Measurements from ENCODE around the gene KIF22.
"Not testable (repeated sequence)": the region's sequence is repeated elsewhere in the genome, so short reads cannot be mapped to it uniquely, and the experiment has no call there.

KIF22 gene

GRCh38 chr16:29784901-29785500 lies 5.5 kb upstream of the KIF22 start:
- no peak for TF ChIP-seq CTCF (conservative IDR thresholded peaks at IDR 0.05; ENCODE audit: low read depth, low read length)
- Histone ChIP-seq H4K20me1 (ENCODE audit: insufficient read depth) (no peaks in the 10 kb centered on the region), H3K4me3 (IDR thresholded peaks at IDR 0.05; ENCODE audit: insufficient read depth, low read depth, low read length) (no peak overlapping the region), H3K4me2 (no peak overlapping the region), H3K4me1 (ENCODE audit: low read depth, poor library complexity, severe bottlenecking) (no peaks in the 10 kb centered on the region), H3K9ac (no peak overlapping the region), H2AFZ (ENCODE audit: low read depth) (no peak overlapping the region), H3K27me3 (ENCODE audit: insufficient read depth, low read depth) (no peaks in the 10 kb centered on the region), H3K79me2 (ENCODE audit: insufficient read depth, low read depth) (no peaks in the 10 kb centered on the region), H3K27ac (no peak overlapping the region), H3K36me3 (ENCODE audit: insufficient read depth) (no peaks in the 10 kb centered on the region)

GRCh38 chr16:29787155-29787554 lies 3.4 kb upstream of the KIF22 start:
- H3K79me2 ChIP-seq (ENCODE audit: insufficient read depth, low read depth): peaks cover 16% of the 10 kb centered on the region
- not testable (repeated sequence) for H3K27me3 ChIP-seq (ENCODE audit: insufficient read depth, low read depth); H3K36me3 ChIP-seq (ENCODE audit: insufficient read depth); H3K4me2 ChIP-seq; H2AFZ ChIP-seq (ENCODE audit: low read depth); H4K20me1 ChIP-seq (ENCODE audit: insufficient read depth); H3K9ac ChIP-seq; H3K27ac ChIP-seq; H3K4me3 ChIP-seq (IDR thresholded peaks at IDR 0.05; ENCODE audit: insufficient read depth, low read depth, low read length); H3K4me1 ChIP-seq (ENCODE audit: low read depth, poor library complexity, severe bottlenecking)

- peaks cover 18% of the 10 kb centered on the region for H3K4me1 ChIP-seq (ENCODE audit: low read depth, poor library complexity, severe bottlenecking)
- peak overlapping the region; percentile 55 for H3K27ac ChIP-seq
- H3K4me2 ChIP-seq: peak overlapping the region; percentile 43; the same call in 1 of the 2 replicates
- no peaks in the 10 kb centered on the region for H3K36me3 ChIP-seq (ENCODE audit: insufficient read depth)
- H3K9ac ChIP-seq: peak overlapping the region; percentile 39; the same call in 1 of the 2 replicates
- H3K79me2 ChIP-seq (ENCODE audit: insufficient read depth, low read depth): peaks cover 43% of the 10 kb centered on the region
- H3K4me3 ChIP-seq (IDR thresholded peaks at IDR 0.05; ENCODE audit: insufficient read depth, low read depth, low read length): no peak overlapping the region
- no peak for TF ChIP-seq CTCF (conservative IDR thresholded peaks at IDR 0.05; ENCODE audit: low read depth, low read length)
- no peaks in the 10 kb centered on the region for H4K20me1 ChIP-seq (ENCODE audit: insufficient read depth)
- peak overlapping the region; percentile 88 for H2AFZ ChIP-seq (ENCODE audit: low read depth)
- H3K27me3 ChIP-seq (ENCODE audit: insufficient read depth, low read depth): no peaks in the 10 kb centered on the region
Observed at GRCh38 chr16:29789775-29790182, 772 bp upstream of the KIF22 start.

- Histone ChIP-seq H3K27ac (peak overlapping the region; percentile 55), H3K4me1 (ENCODE audit: low read depth, poor library complexity, severe bottlenecking) (peaks cover 18% of the 10 kb centered on the region), H2AFZ (ENCODE audit: low read depth) (peak overlapping the region; percentile 88), H3K27me3 (ENCODE audit: insufficient read depth, low read depth) (no peaks in the 10 kb centered on the region), H3K4me3 (IDR thresholded peaks at IDR 0.05; ENCODE audit: insufficient read depth, low read depth, low read length) (no peak overlapping the region), H4K20me1 (ENCODE audit: insufficient read depth) (no peaks in the 10 kb centered on the region; the same call in 1 of the 2 replicates), H3K79me2 (ENCODE audit: insufficient read depth, low read depth) (peaks cover 57% of the 10 kb centered on the region), H3K36me3 (ENCODE audit: insufficient read depth) (no peaks in the 10 kb centered on the region), H3K9ac (peak overlapping the region; percentile 79), H3K4me2 (peak overlapping the region; percentile 93)
- TF ChIP-seq CTCF (conservative IDR thresholded peaks at IDR 0.05; ENCODE audit: low read depth, low read length): no peak
Observed at GRCh38 chr16:29790949-29791844, 646 bp downstream of the KIF22 start.

Data from KMS-11 (cell line).